ENCODE measurements around the gene NCF2. TPM values are rescaled to one million over a fixed set of nuclear protein-coding genes. Genes with fewer than 3 reads are reported as not detected.

The NCF2 gene
- total and polyA plus RNA-seq, 2 donors (not counting 3 experiments of a cell fraction or from before 2014, with no cell fraction given): 0.03 TPM; not detected in 1

GRCh38 chr1:183585038-183585437, 5.2 kb downstream of the NCF2 start:
- Histone ChIP-seq H3K36me3 (ENCODE audit: control insufficient read depth in 2 of 2, extremely low read depth in 1 of 2, insufficient read depth in 2 of 2, low read length in 2 of 2) (no peaks in the 10 kb centered on the region), H3K4me2 (ENCODE audit: insufficient read depth, low read length) (no peak overlapping the region), H3K79me2 (ENCODE audit: control insufficient read depth, insufficient read depth, low read length) (no peaks in the 10 kb centered on the region), H4K20me1 (replicated peaks; ENCODE audit: control insufficient read depth, extremely low read depth, insufficient read depth, low read length) (no peaks in the 10 kb centered on the region), H3K9ac (replicated peaks; ENCODE audit: extremely low read depth, insufficient read depth, low read length) (no peak overlapping the region), H3K27me3 (ENCODE audit: control insufficient read depth in 2 of 2, insufficient read depth in 2 of 2, low read length in 2 of 2) (no peaks in the 10 kb centered on the region), H3K4me3 (replicated peaks in 1 of 3; ENCODE audit: insufficient read depth in 1 of 3, low read depth in 1 of 3, low read length in 3 of 3) (no peak overlapping the region), H2AFZ (ENCODE audit: low read depth, low read length) (no peak overlapping the region), H3K9me1 (replicated peaks; ENCODE audit: control insufficient read depth, extremely low read depth, insufficient read depth, low read length) (no peaks in the 10 kb centered on the region), H3K27ac (ENCODE audit: insufficient read depth, low read depth, low read length) (no peak overlapping the region), H3K9me3 (replicated peaks; ENCODE audit: control insufficient read depth, insufficient read depth, low read length) (no peaks in the 10 kb centered on the region), H3K4me1 (ENCODE audit: control insufficient read depth, extremely low read depth, insufficient read depth, low read length) (no peaks in the 10 kb centered on the region)
- CTCF ChIA-PET: no interaction called here
- DNase-seq (ENCODE audit: low read depth, low spot score): no peak
- BruUV-seq (replicated peaks): no TSS peak
- POLR2A ChIA-PET: no interaction called here
- FAIRE-seq: no peak
- dilution Hi-C loops (cut with MboI; ENCODE audit: extremely low pct_ligation_motif_present, low sequenced_read_pairs): no loop called here
- intact Hi-C loops (cut with micrococcal nuclease): no loop called here
- TF ChIP-seq POLR2AphosphoS5 (IDR thresholded peaks at IDR 0.05; ENCODE audit: insufficient read depth, low read depth, low read length) (no peak), JUN (IDR thresholded peaks at IDR 0.05; ENCODE audit: borderline replicate concordance, insufficient read depth, insufficient read length, low read depth) (no peak), GATA2 (IDR thresholded peaks at IDR 0.05; ENCODE audit: insufficient read depth, insufficient read length, low read depth, low read length) (no peak), EZH2 (IDR thresholded peaks at IDR 0.05; ENCODE audit: borderline replicate concordance, low read depth, low read length, severe bottlenecking) (no peak), FOS (IDR thresholded peaks at IDR 0.05; ENCODE audit: borderline replicate concordance, insufficient read depth, low read length) (no peak), CTCF (IDR thresholded peaks at IDR 0.05; ENCODE audit: extremely low read depth in 1 of 2, insufficient read depth in 1 of 2, low read depth in 1 of 2, low read length in 2 of 2) (no peak), POLR2A (IDR thresholded peaks at IDR 0.05; ENCODE audit: low read depth, low read length) (no peak), MYC (IDR thresholded peaks at IDR 0.05; ENCODE audit: low read depth, low read length) (no peak)
- TF ChIP-seq, protein P1, sequence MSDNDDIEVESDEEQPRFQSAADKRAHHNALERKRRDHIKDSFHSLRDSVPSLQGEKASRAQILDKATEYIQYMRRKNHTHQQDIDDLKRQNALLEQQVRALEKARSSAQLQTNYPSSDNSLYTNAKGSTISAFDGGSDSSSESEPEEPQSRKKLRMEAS (IDR thresholded peaks at IDR 0.05; ENCODE audit: insufficient read depth, insufficient read length): no peak

Measured in endothelial cell of umbilical vein (primary cell).